PC-9 (cell line): Measurements from ENCODE around the gene UST. TPM values are rescaled to one million over a fixed set of nuclear protein-coding genes. Genes with fewer than 3 reads are reported as not detected.

Experiments used
- BruUV-seq: library from RNA; stranded (reverse); fragments of 400-500 nt; replicated peaks from 2 replicates; lab custom pipeline; 2021; lab: Mats Ljungman, UMichigan
- CTCF ChIA-PET: fragments of 300-600 bp; sonication (Branson Sonifier 250); formaldehyde crosslinking; loops from one replicate; lab custom pipeline; 2022; ENCODE audit warnings: antibody characterized with exemption; lab: Charles Lee
- POLR2A ChIA-PET: fragments of 300-600 bp; sonication (Branson Sonifier 250); formaldehyde crosslinking; loops from one replicate; lab custom pipeline; 2022; ENCODE audit warnings: antibody characterized with exemption; ENCODE audit not compliant: unreplicated experiment; lab: Charles Lee
- DNase-seq, 2 experiments: peaks; one replicate each; pipeline versions ENCODE4 v3.0.0 to v3.0.0-alpha.2; 2015 to 2022; ENCODE audit warnings: mixed read lengths in 1 of 2
- H2AFZ ChIP-seq: fragments of 200-600 bp; sonication (generic); 2 replicates; pipeline ENCODE4 v1.8.1; 2017; ENCODE audit warnings: antibody characterized with exemption
- H3F3A ChIP-seq: fragments of 200-600 bp; sonication (generic); 2 replicates; pipeline ENCODE4 v1.8.1; 2017; ENCODE audit warnings: antibody characterized with exemption, mild to moderate bottlenecking, low read depth; ENCODE audit not compliant: insufficient read depth
- H3K27ac ChIP-seq: fragments of 200-600 bp; sonication (generic); 2 replicates; pipeline ENCODE4 v1.6.1; 2016; ENCODE audit warnings: mixed run types
- H3K27me3 ChIP-seq: fragments of 200-600 bp; sonication (generic); 2 replicates; pipeline ENCODE4 v1.6.1; 2016; ENCODE audit warnings: low read depth, mixed run types; ENCODE audit not compliant: insufficient read depth
- H3K36me3 ChIP-seq: fragments of 200-600 bp; sonication (generic); 2 replicates; pipeline ENCODE4 v1.6.1; 2016; ENCODE audit warnings: low read depth, mixed run types
- H3K4me1 ChIP-seq: fragments of 200-600 bp; sonication (generic); replicated peaks from 2 replicates; pipeline ENCODE4 v1.6.1; 2016; ENCODE audit warnings: mixed run types; ENCODE audit not compliant: insufficient read depth
- H3K4me2 ChIP-seq: fragments of 200-600 bp; sonication (generic); 2 replicates; pipeline ENCODE4 v1.6.1; 2017; ENCODE audit warnings: mixed run types
- H3K4me3 ChIP-seq: fragments of 200-600 bp; sonication (generic); 2 replicates; pipeline ENCODE4 v1.6.1; 2016; ENCODE audit warnings: mixed run types
- H3K79me2 ChIP-seq: fragments of 200-600 bp; sonication (generic); 2 replicates; pipeline ENCODE4 v1.6.1; 2017; ENCODE audit warnings: low read depth, mixed run types
- H3K9me2 ChIP-seq: fragments of 200-600 bp; sonication (generic); 2 replicates; pipeline ENCODE4 v1.8.1; 2017; ENCODE audit warnings: mild to moderate bottlenecking; ENCODE audit not compliant: insufficient read depth
- H3K9me3 ChIP-seq: fragments of 200-600 bp; sonication (generic); 2 replicates; pipeline ENCODE4 v1.8.1; 2016; ENCODE audit warnings: low read depth; ENCODE audit not compliant: insufficient read depth
- H4K20me1 ChIP-seq: fragments of 200-600 bp; sonication (generic); 2 replicates; pipeline ENCODE4 v1.8.1; 2017; ENCODE audit not compliant: insufficient read depth
- CTCF ChIP-seq: fragments of 200-600 bp; sonication (generic); conservative IDR thresholded peaks from 2 replicates; pipeline ENCODE4 v1.6.1; 2017; ENCODE audit warnings: mixed run types, antibody characterized with exemption, mild to moderate bottlenecking, moderate library complexity
- EZH2 ChIP-seq: fragments of 200-600 bp; sonication (generic); IDR thresholded peaks from 2 replicates; pipeline ENCODE4 v1.8.0; 2017; ENCODE audit warnings: antibody characterized with exemption, low read depth
- intact Hi-C: fragments of 100-400 bp; cut with micrococcal nuclease; formaldehyde crosslinking; loops from one replicate; pipeline ENCODE4 v1.10.0; 2022; ENCODE audit not compliant: unreplicated experiment
- total RNA-seq: library from RNA; stranded (reverse); gene quantifications from 2 replicates; pipeline ENCODE4 v1.2.3, GENCODE V29; 2021

Gene UST
- total RNA-seq, 1 experiment from 2014 or later: 4.2 TPM

GRCh38 chr6:148827416-148828045 is 80.7 kb downstream of the UST start:
- ChIA-PET CTCF (no interaction called here), POLR2A (no interaction called here)
- H3K4me2 ChIP-seq: no peak overlapping the region
- TF ChIP-seq EZH2: no peak
- no peak for TF ChIP-seq CTCF
- H3K4me1 ChIP-seq: no peaks in the 10 kb centered on the region
- no peaks in the 10 kb centered on the region for H3K9me2 ChIP-seq
- no peak overlapping the region for H3K4me3 ChIP-seq
- no peak for DNase-seq
- intact Hi-C loops: no loop called here
- no peaks in the 10 kb centered on the region for H3F3A ChIP-seq
- H3K27ac ChIP-seq: no peak overlapping the region
- no TSS peak for BruUV-seq
- H3K9me3 ChIP-seq: no peaks in the 10 kb centered on the region
- no peaks in the 10 kb centered on the region for H3K79me2 ChIP-seq
- H4K20me1 ChIP-seq: no peaks in the 10 kb centered on the region
- no peak overlapping the region for H2AFZ ChIP-seq
- H3K36me3 ChIP-seq: no peaks in the 10 kb centered on the region
- no peaks in the 10 kb centered on the region for H3K27me3 ChIP-seq

DNA sequence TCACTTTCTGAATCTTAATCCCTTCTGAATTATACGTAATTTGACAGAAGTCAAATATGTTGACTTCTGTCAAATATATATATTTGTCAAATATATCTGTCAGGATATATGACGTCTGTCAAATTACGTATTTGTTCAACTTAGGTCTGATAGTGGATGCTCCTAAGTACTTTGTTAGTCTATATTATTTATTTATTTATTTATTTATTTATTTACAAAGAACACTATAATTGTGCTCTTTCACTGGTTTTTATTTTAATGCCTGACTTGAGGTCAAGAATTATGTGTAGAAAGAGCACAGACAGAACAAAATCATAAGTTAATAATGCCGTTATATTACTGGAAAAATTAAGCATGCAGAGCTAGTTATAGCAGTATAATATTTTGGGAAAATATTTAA is 81.2 kb downstream of the UST start:
- Histone ChIP-seq H3F3A (no peaks in the 10 kb centered on the region), H3K27me3 (no peaks in the 10 kb centered on the region), H3K9me3 (no peaks in the 10 kb centered on the region), H4K20me1 (no peaks in the 10 kb centered on the region), H3K79me2 (no peaks in the 10 kb centered on the region), H3K4me1 (no peaks in the 10 kb centered on the region), H3K4me2 (no peak overlapping the region), H3K4me3 (no peak overlapping the region), H3K27ac (no peak overlapping the region), H3K9me2 (no peaks in the 10 kb centered on the region), H3K36me3 (no peaks in the 10 kb centered on the region), H2AFZ (no peak overlapping the region)
- ChIA-PET POLR2A (no interaction called here), CTCF (no interaction called here)
- TF ChIP-seq EZH2 (no peak), CTCF (no peak)
- DNase-seq: no peak
- intact Hi-C loops: no loop called here
- BruUV-seq: no TSS peak

- DNase-seq: no peak
- BruUV-seq: no TSS peak
- H3F3A ChIP-seq: no peaks in the 10 kb centered on the region
- ChIA-PET POLR2A (no interaction called here), CTCF (no interaction called here)
- H2AFZ ChIP-seq: no peak overlapping the region
- no peaks in the 10 kb centered on the region for H3K9me3 ChIP-seq
- H3K4me1 ChIP-seq: no peaks in the 10 kb centered on the region
- H4K20me1 ChIP-seq: no peaks in the 10 kb centered on the region
- no peaks in the 10 kb centered on the region for H3K36me3 ChIP-seq
- H3K27ac ChIP-seq: no peak overlapping the region
- H3K4me3 ChIP-seq: no peak overlapping the region
- H3K79me2 ChIP-seq: no peaks in the 10 kb centered on the region
- intact Hi-C loops: no loop called here
- no peaks in the 10 kb centered on the region for H3K9me2 ChIP-seq
- H3K4me2 ChIP-seq: no peak overlapping the region
- TF ChIP-seq CTCF (no peak), EZH2 (no peak)
- H3K27me3 ChIP-seq: no peaks in the 10 kb centered on the region
These were observed 82.7 kb downstream of the UST start for GRCh38 chr6:148829415-148830101.
